Sciatic nerve (tissue), 2 donors: ENCODE data around the gene ARL15. TPM values are rescaled to one million over a fixed set of nuclear protein-coding genes. Genes with fewer than 3 reads are reported as not detected.

Source experiments
- ATAC-seq: fragments of 200-7000 bp; cut with Tn5 transposase; one replicate; pipeline ENCODE4 v1.9.1; 2020; ENCODE audit warnings: mild to moderate bottlenecking, moderate library complexity
- DNase-seq: peaks from one replicate; pipeline ENCODE4 v3.0.0-alpha.2; 2020; ENCODE audit warnings: low spot score
- intact Hi-C: fragments of 100-400 bp; cut with DNase I; formaldehyde crosslinking; loops from one replicate; pipeline ENCODE4 v1.14.2; 2022
- total RNA-seq: library from RNA; stranded (reverse); fragmentation: NEBNext Ultra II Directional; extraction: Animal tissue kit (Norgen Biotek cat#: 25700); gene quantifications from one replicate; pipeline ENCODE4 v1.2.1, GENCODE V29; 2021
- donor health status: DM: no; HTN: no; CAD: no.
- donor health status: DM: no; HTN: no; CAD: no.

The ARL15 gene
- total RNA-seq, 1 donor from 2014 or later: 30.9 TPM

DNA sequence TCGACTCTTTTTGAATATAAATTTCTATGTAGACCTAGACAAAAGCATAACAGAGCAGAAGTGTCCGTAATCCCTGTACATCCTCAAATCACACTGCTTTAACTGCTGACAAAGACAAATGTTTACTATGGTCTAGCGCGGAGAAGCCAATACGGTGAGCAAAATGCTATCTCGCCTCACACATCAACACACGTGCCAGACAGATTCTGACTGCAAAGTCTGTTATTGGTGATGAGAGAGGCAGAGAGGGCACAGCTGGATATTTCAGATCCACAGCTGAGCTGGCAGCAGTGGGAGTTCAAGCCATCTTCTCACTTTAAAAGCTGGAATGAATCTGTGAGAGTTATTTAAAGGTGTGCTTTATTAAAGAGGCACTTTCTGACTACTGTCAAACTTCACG lies 124.3 kb downstream of the ARL15 start:
- ATAC-seq (no peak), DNase-seq (no peak)
- intact Hi-C loops: no loop called here

DNA sequence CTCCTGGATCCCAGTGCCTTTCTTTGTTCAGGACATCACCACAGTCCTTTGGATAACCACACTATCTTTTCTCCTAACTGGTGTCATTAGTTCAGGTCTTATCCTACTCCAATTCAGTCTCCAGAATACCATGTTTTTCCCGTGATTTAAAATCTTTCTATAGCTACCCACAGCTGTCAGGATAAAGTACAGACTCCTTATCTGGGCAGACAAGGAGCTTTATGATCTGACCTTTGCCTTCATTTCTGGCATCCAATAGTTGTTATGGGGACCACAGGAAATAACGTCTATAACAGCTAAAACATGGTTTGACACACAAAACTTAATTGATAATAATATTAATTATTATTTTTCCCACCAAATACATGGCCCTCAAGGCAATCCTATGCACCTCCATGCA lies 125.6 kb downstream of the ARL15 start:
- intact Hi-C loops: no loop called here
- ATAC-seq (no peak), DNase-seq (no peak)

DNA sequence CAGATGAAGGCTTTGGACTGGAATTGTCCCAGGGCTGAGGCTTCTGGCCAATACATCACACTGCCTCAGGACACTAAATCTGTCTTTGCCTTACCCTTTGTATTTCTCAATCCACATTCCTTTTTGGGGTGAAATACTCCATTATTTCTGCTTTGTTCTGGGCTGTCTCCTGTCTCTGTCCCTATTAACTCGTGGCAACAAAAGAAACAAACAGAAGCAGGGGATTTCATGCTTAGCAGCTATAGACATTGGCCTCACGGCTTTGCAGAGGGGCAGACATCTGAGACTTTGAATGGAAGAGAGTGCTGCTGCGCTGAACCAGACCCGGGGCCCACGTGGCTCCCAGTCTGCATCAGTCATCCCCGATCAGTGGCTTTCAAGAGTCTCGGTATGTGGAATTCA lies 129.7 kb downstream of the ARL15 start:
- DNase-seq: no peak
- intact Hi-C loops: no loop called here
- no peak for ATAC-seq

DNA sequence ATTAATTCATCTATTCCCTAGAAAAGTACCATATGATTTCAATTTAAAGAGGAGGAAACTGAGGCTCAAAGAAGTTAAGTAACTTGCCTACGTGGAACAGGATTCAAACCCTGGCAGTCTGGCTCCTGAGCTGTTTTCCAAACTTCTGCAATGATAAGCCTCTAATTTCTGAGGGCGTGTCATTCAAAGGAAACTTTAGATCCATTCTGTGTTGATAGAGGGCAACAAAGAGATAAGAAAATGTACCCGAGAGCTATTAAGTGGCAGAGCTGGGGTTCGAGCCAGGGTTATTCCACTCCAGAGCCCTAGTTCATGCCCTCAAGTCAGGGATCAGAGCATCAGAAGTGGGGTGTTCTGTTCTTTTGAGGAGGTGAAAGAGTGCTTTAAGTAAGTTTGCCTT lies 131.4 kb downstream of the ARL15 start:
- DNase-seq (no peak), ATAC-seq (no peak)
- intact Hi-C loops: no loop called here

DNA sequence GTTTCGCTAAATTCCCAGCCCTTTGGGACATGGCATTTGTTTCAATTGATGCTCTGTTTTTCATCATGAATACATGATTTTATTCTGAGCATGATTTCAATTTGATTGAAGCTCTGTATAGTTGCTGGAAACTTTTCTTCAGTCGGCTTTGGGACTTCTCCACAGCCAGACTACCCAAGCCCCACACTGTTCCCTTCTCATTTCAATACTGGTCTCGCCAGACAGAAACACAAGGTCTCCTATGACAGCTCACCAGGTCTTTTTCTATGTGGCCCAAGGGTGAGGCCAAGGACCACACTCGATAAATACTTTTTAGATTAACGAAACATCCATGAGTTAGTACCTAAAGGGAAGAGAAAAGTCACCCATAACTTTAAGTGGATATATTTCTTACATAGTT lies 132.2 kb downstream of the ARL15 start:
- ATAC-seq: no peak
- no peak for DNase-seq
- intact Hi-C loops: no loop called here

DNA sequence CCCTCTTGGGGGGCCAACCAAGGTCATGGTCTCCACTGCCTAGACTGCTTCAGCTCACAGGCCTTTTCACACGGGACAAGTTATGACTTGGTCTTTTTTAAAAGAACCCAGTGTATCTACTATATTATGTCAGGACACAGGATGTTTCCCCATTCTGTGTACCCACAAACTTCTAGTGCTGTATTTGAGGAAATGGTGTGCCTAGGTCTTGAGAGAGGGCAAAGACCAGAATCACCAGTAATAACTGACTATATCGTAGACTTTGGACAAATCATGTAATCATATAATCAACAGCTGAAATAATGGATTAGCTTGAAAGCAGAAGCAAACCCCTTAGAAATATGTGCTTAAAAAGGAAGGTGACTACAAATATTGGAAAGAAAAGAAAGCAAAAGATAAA lies 133.3 kb downstream of the ARL15 start:
- intact Hi-C loops: no loop called here
- ATAC-seq: no peak

DNA sequence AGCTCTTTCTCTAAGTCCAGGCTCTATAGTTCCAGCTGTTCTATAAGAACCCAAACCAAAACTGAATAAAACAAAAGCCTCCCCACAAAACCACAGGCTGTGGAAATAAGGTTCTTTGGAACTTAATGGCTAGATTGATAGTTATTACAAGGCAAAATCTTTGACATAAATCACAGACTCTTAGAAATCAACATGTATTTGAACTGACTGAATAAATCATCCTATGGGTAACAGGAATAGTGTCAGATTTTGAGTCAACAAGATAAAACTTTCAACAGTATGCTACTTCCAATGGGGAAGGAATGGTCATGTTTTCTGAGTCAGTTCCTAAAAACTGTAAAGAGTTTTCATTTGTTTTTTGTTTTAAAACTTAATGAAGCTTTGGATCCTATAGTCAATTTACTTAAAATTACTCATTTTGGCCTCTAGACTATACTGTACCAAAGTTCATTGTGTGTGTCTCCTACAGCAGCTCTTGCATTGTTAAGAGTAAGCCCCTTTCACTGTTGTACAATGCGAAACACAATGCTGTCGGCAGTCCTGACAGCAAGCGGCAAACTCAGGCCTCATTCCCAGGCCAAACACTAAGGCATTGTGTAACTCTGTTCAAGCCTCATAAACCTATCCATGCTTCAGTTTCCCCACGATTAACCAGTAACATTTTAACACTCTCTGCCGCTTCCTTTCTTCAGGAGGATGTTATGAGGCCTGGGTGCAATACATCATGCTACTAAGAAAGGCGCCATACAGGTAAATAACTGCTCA lies 134.1 kb downstream of the ARL15 start:
- DNase-seq: no peak
- intact Hi-C loops: no loop called here
- no peak for ATAC-seq

More for the DNA sequence above, 133.3 kb downstream of the ARL15 start:
- DNase-seq: no peak

DNA sequence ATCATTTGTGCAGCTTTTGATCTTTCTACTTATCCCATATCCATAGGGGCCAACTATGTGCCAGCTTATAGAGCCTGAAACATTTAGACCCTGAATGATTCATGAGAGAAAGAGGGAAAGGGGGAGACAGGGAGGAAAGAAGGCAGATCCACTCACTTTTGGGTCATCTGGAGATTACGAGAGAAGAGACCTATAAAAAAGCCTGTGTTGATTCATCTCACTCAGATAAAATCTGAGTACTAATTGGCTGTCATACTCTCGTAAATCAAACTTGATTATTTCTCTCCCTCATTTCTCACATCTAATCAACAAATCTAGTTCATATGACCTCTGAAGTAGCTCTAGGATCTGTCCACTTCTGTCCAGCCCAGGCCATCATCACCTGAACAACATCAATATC lies 137.1 kb downstream of the ARL15 start:
- intact Hi-C loops: no loop called here
- DNase-seq: no peak
- no peak for ATAC-seq

DNA sequence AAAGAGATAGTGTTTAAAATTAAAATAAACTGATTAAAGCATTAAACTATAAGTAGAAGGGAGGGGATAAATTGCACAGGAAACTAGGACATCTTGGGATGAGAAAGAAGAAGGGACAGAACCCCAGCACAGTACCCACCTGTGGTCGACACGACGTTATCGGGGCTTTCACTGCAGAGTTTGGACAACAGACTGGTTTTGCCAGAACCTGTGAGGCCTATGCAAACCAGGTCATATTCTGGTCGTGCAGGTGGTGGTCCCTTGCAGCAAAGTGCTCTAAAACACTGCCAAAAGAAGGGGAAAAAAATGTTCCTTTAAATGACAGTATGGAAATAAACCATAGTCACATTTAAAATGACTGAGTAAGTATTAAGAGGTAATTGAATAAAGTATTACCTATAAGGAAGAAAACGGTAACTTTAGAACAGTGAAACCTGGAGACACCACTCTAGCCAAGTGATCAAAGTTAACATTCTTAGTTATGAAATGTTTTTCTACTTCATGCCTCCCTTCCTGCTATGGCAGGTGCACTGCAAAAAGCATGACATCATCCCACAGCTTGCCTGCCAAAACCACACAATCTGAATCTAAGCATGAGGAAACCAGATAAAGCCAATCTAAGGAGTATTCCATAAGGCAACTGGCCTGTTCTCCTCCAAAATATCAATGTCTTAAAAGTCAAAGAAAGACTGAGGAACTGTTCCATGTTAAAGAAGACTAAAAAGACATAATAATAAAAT lies 138.6 kb downstream of the ARL15 start:
- intact Hi-C loops: no loop called here
- no peak for ATAC-seq
- no peak for DNase-seq

DNA sequence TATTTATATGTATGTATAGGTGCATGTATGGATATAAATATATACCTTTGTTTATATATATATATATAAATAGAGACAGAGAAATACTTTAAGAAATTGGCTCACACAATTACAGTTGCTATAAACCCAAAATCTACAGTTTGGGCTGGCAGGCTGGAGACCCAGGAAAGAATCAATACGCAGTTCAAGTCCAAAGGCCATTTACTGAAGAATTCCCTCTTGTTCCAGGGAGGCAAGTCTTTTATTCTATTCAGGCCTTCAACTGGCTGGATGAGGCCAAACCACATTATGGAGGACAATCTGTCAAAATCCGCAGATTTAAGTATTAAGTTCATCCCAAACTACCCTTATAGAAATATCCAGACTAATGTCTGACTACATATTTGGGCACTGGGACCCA lies 144.7 kb downstream of the ARL15 start:
- intact Hi-C loops: no loop called here
- ATAC-seq (no peak), DNase-seq (no peak)

DNA sequence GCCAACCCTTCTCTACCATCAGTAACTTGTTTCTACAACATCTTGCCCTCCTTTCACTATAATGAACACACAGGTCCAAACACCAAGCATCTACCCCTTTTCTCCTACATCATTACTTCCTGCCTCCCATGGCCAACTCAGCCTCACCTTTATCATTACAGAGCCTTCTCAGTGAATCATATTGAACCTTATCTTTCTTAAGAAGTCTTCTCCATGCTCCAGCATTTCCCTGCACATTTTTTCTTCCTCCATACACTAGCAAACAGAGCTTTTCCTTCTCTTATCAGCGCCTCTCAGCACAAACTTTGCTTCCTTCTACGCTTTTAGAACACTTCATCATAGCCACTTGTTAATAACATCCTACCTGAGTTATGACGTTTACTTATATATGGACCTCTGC lies 148.2 kb downstream of the ARL15 start:
- intact Hi-C loops: no loop called here
- no peak for DNase-seq
- no peak for ATAC-seq

DNA sequence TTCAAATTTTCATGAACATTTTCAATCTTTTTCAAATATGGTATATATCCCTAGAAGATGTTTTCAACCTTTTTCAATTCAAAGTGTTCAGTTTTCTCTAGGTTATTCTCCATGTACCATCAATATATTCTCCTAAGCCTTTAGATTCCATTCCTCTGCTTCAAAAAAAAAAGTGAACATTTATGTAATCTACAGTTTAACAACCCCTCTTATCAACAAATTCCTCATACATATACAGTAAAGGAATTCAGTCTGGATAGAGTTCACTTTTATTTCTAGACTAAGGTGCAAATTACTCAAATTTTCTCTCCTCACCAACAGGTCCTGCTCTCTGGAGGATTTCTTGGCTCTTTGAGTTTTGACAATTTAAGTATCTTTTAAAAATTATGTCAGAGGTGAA lies 150.0 kb downstream of the ARL15 start:
- no peak for DNase-seq
- intact Hi-C loops: no loop called here

DNA sequence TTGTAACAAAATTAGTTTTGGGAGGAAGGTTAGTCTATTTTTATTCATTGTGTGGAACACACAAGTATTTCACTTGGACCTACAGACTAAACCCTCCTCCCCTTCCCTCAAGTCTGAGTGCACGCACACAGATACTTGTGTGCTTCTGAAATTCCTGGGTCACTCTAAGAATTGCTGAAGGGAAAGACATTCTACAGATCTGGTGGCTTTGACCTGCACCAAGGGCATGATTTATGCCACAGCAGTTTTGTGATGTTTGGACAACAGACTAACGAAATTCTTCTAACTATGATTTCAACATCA lies 150.5 kb downstream of the ARL15 start:
- DNase-seq (no peak), ATAC-seq (peak; percentile 61)
- intact Hi-C loops: no loop called here

More for the DNA sequence above, 150.0 kb downstream of the ARL15 start:
- no peak for ATAC-seq

DNA sequence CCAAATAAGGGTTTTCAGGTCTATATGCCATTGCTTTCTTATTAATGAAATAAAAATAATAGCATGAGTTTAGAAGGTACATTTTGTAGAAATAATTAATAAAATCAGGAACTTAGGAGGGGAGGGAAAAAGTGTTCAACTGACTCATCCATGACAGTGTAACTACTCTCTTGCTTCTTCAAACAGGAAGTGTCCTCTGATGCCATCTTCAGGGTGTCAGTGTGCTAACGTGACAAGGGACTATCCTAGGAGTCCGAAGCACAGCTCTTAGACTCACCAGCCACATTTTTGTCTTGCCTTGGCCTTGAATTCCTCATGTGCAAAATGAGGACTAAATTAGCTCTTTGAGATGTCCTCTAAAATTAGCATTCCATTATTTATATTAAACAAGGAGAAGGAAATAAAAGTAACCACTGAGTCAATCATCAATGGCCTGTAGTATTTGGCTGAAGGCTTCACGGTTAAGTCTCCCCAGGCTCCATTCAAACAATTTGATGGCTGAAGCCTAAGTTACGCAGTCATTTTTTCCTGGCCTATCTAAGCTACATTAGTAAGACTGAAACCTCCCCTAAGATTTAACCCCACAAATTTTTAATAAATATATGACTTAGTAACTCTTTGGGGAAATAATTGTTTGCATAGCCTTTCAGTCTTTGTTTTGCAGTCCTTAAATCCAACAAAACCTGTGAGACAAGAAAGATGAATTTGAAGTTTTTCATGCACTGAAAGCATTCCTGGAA lies 151.1 kb downstream of the ARL15 start:
- intact Hi-C loops: no loop called here
- no peak for DNase-seq
- peak; percentile 64 for ATAC-seq

DNA sequence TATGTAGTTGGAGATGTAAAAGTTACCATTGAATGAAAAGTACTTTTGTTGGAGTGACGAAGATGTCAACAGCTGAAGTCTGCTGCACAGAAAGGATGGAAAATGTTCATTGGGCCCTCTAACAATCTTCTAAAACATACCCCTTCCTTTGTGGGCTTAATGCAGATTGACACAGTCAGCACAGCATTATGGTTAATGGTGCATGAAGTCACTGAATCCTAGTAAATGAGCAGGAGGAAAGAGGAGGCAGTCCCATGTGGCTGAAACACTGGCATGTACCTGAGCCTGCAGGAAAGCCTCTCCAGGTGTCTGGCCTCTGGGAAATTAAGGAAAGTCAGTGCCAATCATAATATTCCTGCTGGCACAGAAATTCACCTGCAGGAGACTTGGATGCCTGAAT lies 153.8 kb downstream of the ARL15 start:
- no peak for ATAC-seq
- intact Hi-C loops: no loop called here

DNA sequence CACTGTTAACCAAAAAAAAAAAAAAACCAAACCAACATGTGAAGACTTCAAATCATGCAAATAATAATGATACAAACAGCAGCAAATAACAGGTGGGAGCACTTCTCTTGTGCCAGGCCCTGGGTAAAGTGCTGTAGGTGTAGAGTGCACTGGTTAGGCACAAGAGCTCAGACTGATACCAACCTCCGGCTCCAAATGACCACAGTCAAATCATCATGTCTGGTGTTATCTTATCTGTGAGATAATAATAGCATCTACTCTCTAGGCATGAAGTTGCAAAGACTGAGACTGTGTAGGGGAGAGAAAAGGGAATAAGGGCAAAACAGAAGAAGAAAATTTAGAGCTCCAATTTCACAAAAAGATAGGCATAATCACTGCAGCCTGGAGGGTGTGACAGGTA lies 159.5 kb downstream of the ARL15 start:
- DNase-seq (no peak), ATAC-seq (no peak)
- intact Hi-C loops: no loop called here

More for the DNA sequence above, 153.8 kb downstream of the ARL15 start:
- DNase-seq: no peak

DNA sequence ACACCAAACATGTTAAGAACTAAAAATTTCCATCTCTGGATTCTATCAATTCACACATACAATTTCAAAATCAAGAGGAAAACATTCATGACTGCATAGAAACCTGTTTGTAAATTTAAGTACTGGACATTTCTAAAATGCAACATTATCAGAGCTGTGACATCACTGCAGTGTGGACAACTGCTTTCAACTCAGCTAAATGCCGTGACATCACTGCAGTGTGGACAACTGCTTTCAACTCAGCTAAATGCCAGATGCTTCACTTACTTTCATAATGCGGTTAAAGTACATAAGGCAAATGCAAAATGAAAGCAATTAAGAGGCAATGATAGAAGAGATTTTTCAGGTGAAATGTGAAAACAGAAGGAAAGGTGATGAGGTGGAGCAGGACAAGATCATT lies 161.5 kb downstream of the ARL15 start:
- ATAC-seq (no peak), DNase-seq (no peak)
- intact Hi-C loops: no loop called here

DNA sequence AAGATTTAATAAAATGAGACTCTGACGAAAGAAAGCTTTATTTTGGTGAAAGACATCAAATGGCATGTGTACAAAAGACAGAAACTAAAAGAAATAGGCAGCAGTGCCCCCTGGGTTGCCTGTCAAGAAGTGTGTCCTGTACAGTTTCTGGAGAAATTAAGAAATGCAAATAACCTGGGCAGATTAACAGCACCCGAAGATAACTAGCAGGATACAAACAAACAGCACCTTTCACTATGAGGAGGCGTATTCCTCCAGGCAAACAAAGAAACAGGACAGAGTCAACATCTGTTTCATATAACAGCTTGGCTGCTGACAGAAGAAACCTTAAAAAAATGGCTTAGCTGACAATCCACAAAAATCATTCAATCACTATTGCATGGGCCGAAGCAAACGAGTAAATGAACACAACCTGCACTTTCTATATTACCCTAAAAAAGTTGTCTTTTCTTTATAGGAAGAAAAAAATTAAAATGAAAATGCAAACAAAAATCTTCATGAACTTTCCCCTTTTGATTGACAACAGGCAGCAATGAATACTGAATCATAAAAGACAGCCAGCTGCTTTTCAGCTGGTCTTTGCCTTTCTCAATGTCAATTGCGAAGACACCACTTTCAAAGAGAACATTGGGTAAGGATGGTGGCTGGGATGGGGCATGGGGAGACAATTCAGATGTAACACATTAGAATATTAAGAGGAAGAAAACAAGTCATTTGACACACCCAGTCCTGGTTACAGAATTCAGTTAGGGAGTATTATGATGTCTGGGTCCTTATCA lies 162.1 kb downstream of the ARL15 start:
- DNase-seq (no peak), ATAC-seq (peak; percentile 60)
- intact Hi-C loops: no loop called here

DNA sequence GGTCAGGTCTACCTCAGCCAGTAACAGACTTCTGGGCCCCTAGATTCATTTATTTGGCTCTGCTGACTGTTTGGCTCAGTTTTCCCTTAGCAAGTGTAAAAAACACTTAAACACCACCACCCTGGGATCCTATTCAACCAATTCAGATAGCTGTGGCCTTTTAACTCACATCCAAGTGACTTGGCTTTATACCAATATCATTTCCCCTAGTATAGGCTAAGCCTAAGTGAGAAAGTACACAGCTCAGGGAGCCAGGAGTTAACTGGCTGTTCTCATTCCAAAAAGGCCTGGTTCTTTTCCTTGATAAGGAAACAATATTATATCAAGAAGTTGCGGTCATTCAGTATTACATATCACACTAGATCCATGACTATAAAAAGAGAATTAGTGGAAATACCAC lies 163.5 kb downstream of the ARL15 start:
- intact Hi-C loops: no loop called here
- ATAC-seq: peak; percentile 54
- DNase-seq: no peak
